ENCODE results near the gene PKIB.

DNA sequence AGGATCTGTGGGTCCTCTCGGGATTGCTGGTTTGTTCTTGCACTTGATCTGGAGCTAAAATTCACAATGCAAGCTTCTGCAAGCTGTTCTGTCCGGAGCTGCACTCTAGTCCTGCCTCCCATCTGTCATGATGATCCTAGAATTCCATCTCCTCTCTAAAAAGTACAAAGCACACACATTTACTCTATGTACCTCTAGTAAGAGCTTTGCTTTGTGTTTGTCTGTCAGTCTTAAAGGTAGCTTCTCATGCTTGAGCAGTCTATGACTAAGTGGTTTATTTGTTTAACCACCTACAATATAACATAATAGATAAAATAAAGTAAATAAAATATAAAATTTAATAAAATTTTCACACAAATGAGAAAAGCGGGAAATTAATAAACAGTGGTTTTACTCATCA, 46.0 kb upstream of the PKIB start:
- TF ChIP-seq POLR2A (IDR thresholded peaks at IDR 0.05) (no peak), EP300 (IDR thresholded peaks at IDR 0.05) (no peak)
- TF ChIP-seq, protein P1, sequence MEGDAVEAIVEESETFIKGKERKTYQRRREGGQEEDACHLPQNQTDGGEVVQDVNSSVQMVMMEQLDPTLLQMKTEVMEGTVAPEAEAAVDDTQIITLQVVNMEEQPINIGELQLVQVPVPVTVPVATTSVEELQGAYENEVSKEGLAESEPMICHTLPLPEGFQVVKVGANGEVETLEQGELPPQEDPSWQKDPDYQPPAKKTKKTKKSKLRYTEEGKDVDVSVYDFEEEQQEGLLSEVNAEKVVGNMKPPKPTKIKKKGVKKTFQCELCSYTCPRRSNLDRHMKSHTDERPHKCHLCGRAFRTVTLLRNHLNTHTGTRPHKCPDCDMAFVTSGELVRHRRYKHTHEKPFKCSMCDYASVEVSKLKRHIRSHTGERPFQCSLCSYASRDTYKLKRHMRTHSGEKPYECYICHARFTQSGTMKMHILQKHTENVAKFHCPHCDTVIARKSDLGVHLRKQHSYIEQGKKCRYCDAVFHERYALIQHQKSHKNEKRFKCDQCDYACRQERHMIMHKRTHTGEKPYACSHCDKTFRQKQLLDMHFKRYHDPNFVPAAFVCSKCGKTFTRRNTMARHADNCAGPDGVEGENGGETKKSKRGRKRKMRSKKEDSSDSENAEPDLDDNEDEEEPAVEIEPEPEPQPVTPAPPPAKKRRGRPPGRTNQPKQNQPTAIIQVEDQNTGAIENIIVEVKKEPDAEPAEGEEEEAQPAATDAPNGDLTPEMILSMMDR (IDR thresholded peaks at IDR 0.05): no peak

Measured in ovary (tissue), 3 donors.